NT2/D1 (cell line): ENCODE measurements around the gene ANO1.

Source experiments
- DNase-seq: peaks from one replicate; pipeline ENCODE4 v3.0.0-alpha.2; 2011; ENCODE audit warnings: low read depth, low spot score
- H3K27me3 ChIP-seq: 2 replicates; pipeline ENCODE4 v1.6.0; 2011; ENCODE audit warnings: mild to moderate bottlenecking; ENCODE audit not compliant: insufficient read length, insufficient read depth
- H3K36me3 ChIP-seq: 2 replicates; pipeline ENCODE4 v1.6.1; 2011; ENCODE audit warnings: mild to moderate bottlenecking, low read length, mixed read lengths; ENCODE audit not compliant: insufficient read depth, insufficient read length
- H3K4me1 ChIP-seq: 2 replicates; pipeline ENCODE4 v1.5.1; 2011; ENCODE audit not compliant: insufficient read depth, insufficient read length
- H3K4me3 ChIP-seq: 2 replicates; pipeline ENCODE4 v1.5.1; 2011; ENCODE audit warnings: low read depth; ENCODE audit not compliant: insufficient read length
- H3K9ac ChIP-seq: 2 replicates; pipeline ENCODE4 v1.6.0; 2011; ENCODE audit warnings: low read depth; ENCODE audit not compliant: insufficient read length
- H3K9me3 ChIP-seq: 2 replicates; pipeline ENCODE4 v1.5.1; 2011; ENCODE audit warnings: mild to moderate bottlenecking, low read length; ENCODE audit not compliant: insufficient read depth
- SUZ12 ChIP-seq: IDR thresholded peaks from 2 replicates; pipeline ENCODE4 v1.6.1; 2011; ENCODE audit not compliant: insufficient read length, insufficient read depth; ENCODE audit errors: extremely low read depth
- YY1 ChIP-seq: IDR thresholded peaks from 2 replicates; pipeline ENCODE4 v1.6.1; 2011; ENCODE audit not compliant: insufficient read length, insufficient read depth
- ZNF274 ChIP-seq: IDR thresholded peaks from 2 replicates; pipeline ENCODE4 v1.6.1; 2011; ENCODE audit warnings: mild to moderate bottlenecking, low read depth, low read length

Gene ANO1

GRCh38 chr11:70075836-70076235, 2.3 kb upstream of the ANO1 start:
- Histone ChIP-seq H3K9ac (no peak overlapping the region), H3K4me3 (no peak overlapping the region), H3K4me1 (peaks cover 3% of the 10 kb centered on the region), H3K36me3 (no peaks in the 10 kb centered on the region), H3K9me3 (no peaks in the 10 kb centered on the region), H3K27me3 (peaks cover 62% of the 10 kb centered on the region)
- DNase-seq, result no peak
- TF ChIP-seq SUZ12, result no peak

GRCh38 chr11:70076461-70076931, 1.6 kb upstream of the ANO1 start:
- Histone ChIP-seq H3K4me3 (no peak overlapping the region), H3K9ac (no peak overlapping the region), H3K27me3 (peaks cover 69% of the 10 kb centered on the region), H3K9me3 (no peaks in the 10 kb centered on the region), H3K4me1 (peaks cover 3% of the 10 kb centered on the region), H3K36me3 (no peaks in the 10 kb centered on the region)
- TF ChIP-seq SUZ12 (no peak), ZNF274 (no peak), YY1 (no peak)
- DNase-seq, result no peak

- TF ChIP-seq SUZ12 (no peak), ZNF274 (no peak), YY1 (no peak)
- H3K4me1 ChIP-seq, result peaks cover 3% of the 10 kb centered on the region
- H3K27me3 ChIP-seq, result peaks cover 76% of the 10 kb centered on the region
- H3K36me3 ChIP-seq, result no peaks in the 10 kb centered on the region
- DNase-seq, result no peak
- H3K4me3 ChIP-seq, result no peak overlapping the region
- no peaks in the 10 kb centered on the region for H3K9me3 ChIP-seq
- H3K9ac ChIP-seq, result peak overlapping the region; percentile 32
Observed at GRCh38 chr11:70077411-70078094, 564 bp upstream of the ANO1 start.

- H3K4me3 ChIP-seq, result peak overlapping the region; percentile 43
- H3K36me3 ChIP-seq, result no peaks in the 10 kb centered on the region
- peaks cover 77% of the 10 kb centered on the region for H3K27me3 ChIP-seq
- DNase-seq, result no peak
- peaks cover 5% of the 10 kb centered on the region for H3K4me1 ChIP-seq
- no peaks in the 10 kb centered on the region for H3K9me3 ChIP-seq
- peak overlapping the region; percentile 64 for H3K9ac ChIP-seq
- TF ChIP-seq SUZ12 (no peak), YY1 (no peak), ZNF274 (no peak)
Observed at GRCh38 chr11:70078781-70079616, 882 bp downstream of the ANO1 start.

- H3K4me1 ChIP-seq, result peaks cover 5% of the 10 kb centered on the region
- TF ChIP-seq YY1 (no peak), SUZ12 (no peak), ZNF274 (no peak)
- no peak overlapping the region for H3K9ac ChIP-seq
- H3K27me3 ChIP-seq, result peaks cover 74% of the 10 kb centered on the region
- no peak overlapping the region for H3K4me3 ChIP-seq
- H3K9me3 ChIP-seq, result no peaks in the 10 kb centered on the region
- no peaks in the 10 kb centered on the region for H3K36me3 ChIP-seq
- DNase-seq, result no peak
Observed at GRCh38 chr11:70079691-70080090, 1.6 kb downstream of the ANO1 start.

- Histone ChIP-seq H3K36me3 (no peaks in the 10 kb centered on the region), H3K27me3 (peaks cover 64% of the 10 kb centered on the region), H3K9ac (no peak overlapping the region), H3K4me1 (peaks cover 9% of the 10 kb centered on the region), H3K9me3 (no peaks in the 10 kb centered on the region), H3K4me3 (no peak overlapping the region)
- no peak for TF ChIP-seq YY1
- TF ChIP-seq ZNF274, result no peak
- TF ChIP-seq SUZ12, result no peak
- no peak for DNase-seq
Observed at GRCh38 chr11:70080763-70081162, 2.6 kb downstream of the ANO1 start.

- H3K36me3 ChIP-seq, result no peaks in the 10 kb centered on the region
- no peak for TF ChIP-seq YY1
- no peak for TF ChIP-seq SUZ12
- no peak for TF ChIP-seq ZNF274
Observed at GRCh38 chr11:70082829-70083228, 4.7 kb downstream of the ANO1 start.

More at GRCh38 chr11:70082829-70083228, 4.7 kb downstream of the ANO1 start:
- Histone ChIP-seq H3K9ac (no peak overlapping the region), H3K4me1 (peaks cover 12% of the 10 kb centered on the region), H3K4me3 (no peak overlapping the region), H3K9me3 (no peaks in the 10 kb centered on the region), H3K27me3 (peaks cover 43% of the 10 kb centered on the region)
- no peak for DNase-seq
